Measurements from ENCODE around the gene SPTB.

DNA sequence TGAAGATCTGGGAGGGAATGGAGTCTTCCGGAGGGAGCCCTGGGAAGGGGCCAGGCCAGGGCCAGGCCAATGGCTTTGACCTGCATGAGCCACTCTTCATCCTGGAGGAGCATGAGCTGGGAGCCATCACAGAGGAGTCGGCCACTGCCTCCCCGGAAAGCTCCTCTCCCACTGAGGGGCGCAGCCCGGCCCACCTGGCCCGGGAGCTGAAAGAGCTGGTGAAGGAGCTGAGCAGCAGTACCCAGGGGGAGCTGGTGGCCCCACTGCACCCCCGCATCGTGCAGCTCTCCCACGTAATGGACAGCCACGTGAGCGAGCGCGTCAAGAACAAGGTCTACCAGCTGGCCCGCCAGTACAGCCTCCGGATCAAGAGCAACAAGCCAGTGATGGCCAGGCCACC is 137.7 kb downstream of the SPTB start:
- TF ChIP-seq, protein P1, sequence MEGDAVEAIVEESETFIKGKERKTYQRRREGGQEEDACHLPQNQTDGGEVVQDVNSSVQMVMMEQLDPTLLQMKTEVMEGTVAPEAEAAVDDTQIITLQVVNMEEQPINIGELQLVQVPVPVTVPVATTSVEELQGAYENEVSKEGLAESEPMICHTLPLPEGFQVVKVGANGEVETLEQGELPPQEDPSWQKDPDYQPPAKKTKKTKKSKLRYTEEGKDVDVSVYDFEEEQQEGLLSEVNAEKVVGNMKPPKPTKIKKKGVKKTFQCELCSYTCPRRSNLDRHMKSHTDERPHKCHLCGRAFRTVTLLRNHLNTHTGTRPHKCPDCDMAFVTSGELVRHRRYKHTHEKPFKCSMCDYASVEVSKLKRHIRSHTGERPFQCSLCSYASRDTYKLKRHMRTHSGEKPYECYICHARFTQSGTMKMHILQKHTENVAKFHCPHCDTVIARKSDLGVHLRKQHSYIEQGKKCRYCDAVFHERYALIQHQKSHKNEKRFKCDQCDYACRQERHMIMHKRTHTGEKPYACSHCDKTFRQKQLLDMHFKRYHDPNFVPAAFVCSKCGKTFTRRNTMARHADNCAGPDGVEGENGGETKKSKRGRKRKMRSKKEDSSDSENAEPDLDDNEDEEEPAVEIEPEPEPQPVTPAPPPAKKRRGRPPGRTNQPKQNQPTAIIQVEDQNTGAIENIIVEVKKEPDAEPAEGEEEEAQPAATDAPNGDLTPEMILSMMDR (IDR thresholded peaks at IDR 0.05; ENCODE audit: poor library complexity) = no peak
- TF ChIP-seq EZH2 (IDR thresholded peaks at IDR 0.05; ENCODE audit: borderline replicate concordance) = no peak
- TF ChIP-seq EZH2phosphoT487 (IDR thresholded peaks at IDR 0.05; ENCODE audit: low read depth, severe bottlenecking, unreplicated experiment) = no peak

Data from hepatocyte (in vitro differentiated cells).